Measurements from ENCODE around the gene ABCB8. TPM values are rescaled to one million over a fixed set of nuclear protein-coding genes. Genes with fewer than 3 reads are reported as not detected.

The ABCB8 gene
- total RNA-seq, 2 donors from 2014 or later, result 11.9 to 20.6 TPM

- DNase-seq (ENCODE audit: low spot score), result no peak
- peaks cover 0 to 38% of the 10 kb centered on the region in 2 donors for H3K4me1 ChIP-seq
- H3K9me3 ChIP-seq, result no peaks in the 10 kb centered on the region
- TF ChIP-seq, protein P1, sequence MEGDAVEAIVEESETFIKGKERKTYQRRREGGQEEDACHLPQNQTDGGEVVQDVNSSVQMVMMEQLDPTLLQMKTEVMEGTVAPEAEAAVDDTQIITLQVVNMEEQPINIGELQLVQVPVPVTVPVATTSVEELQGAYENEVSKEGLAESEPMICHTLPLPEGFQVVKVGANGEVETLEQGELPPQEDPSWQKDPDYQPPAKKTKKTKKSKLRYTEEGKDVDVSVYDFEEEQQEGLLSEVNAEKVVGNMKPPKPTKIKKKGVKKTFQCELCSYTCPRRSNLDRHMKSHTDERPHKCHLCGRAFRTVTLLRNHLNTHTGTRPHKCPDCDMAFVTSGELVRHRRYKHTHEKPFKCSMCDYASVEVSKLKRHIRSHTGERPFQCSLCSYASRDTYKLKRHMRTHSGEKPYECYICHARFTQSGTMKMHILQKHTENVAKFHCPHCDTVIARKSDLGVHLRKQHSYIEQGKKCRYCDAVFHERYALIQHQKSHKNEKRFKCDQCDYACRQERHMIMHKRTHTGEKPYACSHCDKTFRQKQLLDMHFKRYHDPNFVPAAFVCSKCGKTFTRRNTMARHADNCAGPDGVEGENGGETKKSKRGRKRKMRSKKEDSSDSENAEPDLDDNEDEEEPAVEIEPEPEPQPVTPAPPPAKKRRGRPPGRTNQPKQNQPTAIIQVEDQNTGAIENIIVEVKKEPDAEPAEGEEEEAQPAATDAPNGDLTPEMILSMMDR (IDR thresholded peaks at IDR 0.05), result no peak
- peaks cover 66% of the 10 kb centered on the region for H3K36me3 ChIP-seq
- no peaks in the 10 kb centered on the region for H3K27me3 ChIP-seq
- no peak overlapping the region for H3K27ac ChIP-seq
- no peak overlapping the region for H3K4me3 ChIP-seq
Measured at GRCh38 chr7:151074817-151075661, 46.8 kb downstream of the ABCB8 start.

DNA sequence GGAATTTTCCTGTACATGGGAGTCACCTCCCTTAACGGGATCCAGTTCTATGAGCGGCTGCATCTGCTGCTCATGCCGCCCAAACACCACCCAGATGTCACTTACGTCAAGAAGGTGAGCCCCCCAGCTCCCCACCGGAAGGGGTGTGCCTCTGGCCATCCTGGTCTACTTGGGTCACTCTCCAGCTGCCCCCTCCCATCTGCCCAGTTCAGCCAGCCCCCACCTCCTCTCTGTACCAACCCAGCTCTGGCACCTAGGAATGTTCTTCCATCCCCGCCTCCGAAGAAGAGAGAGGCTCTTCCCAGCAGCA is 47.4 kb downstream of the ABCB8 start:
- no peaks in the 10 kb centered on the region for H3K27me3 ChIP-seq
- H3K4me3 ChIP-seq, result no peak overlapping the region
- DNase-seq (ENCODE audit: low spot score), result no peak
- H3K4me1 ChIP-seq, result peaks cover 0 to 38% of the 10 kb centered on the region in 2 donors
- no peaks in the 10 kb centered on the region for H3K9me3 ChIP-seq
- no peak overlapping the region for H3K27ac ChIP-seq
- TF ChIP-seq, protein P1 (IDR thresholded peaks at IDR 0.05), result no peak
- H3K36me3 ChIP-seq, result peaks cover 60% of the 10 kb centered on the region

DNA sequence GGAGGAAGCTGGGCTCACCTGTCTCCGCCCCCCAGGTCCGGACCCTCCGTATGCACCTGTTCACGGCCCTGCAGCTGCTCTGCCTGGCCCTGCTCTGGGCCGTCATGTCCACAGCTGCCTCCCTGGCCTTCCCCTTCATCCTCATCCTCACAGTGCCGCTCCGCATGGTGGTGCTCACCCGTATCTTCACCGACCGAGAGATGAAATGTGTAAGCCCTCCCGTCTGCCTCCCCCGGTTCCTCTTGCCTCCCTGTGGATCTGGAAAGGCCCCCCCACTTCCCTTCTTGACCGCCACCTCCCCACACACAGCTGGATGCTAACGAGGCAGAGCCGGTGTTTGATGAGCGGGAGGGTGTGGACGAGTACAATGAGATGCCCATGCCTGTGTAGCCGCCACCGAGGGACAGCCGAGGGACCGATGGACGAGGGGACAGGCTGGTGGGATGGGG is 47.8 kb downstream of the ABCB8 start:
- Histone ChIP-seq H3K27me3 (no peaks in the 10 kb centered on the region), H3K9me3 (no peaks in the 10 kb centered on the region), H3K36me3 (peaks cover 57% of the 10 kb centered on the region), H3K27ac (no peak overlapping the region), H3K4me1 (peaks cover 0 to 40% of the 10 kb centered on the region in 2 donors), H3K4me3 (no peak overlapping the region)
- DNase-seq (ENCODE audit: low spot score), result no peak
- TF ChIP-seq, protein P1 (IDR thresholded peaks at IDR 0.05), result no peak

GRCh38 chr7:151076863-151077704 is 48.8 kb downstream of the ABCB8 start:
- Histone ChIP-seq H3K36me3 (peaks cover 46% of the 10 kb centered on the region), H3K9me3 (no peaks in the 10 kb centered on the region), H3K4me1 (peaks cover 0 to 51% of the 10 kb centered on the region in 2 donors), H3K27me3 (no peaks in the 10 kb centered on the region), H3K4me3 (no peak overlapping the region), H3K27ac (peak overlapping the region; percentile 53 to 96)
- TF ChIP-seq, protein P1 (IDR thresholded peaks at IDR 0.05), result peak in 1 of 2 donors; percentile 25
- no peak for DNase-seq (ENCODE audit: low spot score)

- peak overlapping the region; percentile 53 to 96 for H3K27ac ChIP-seq
- no peak for DNase-seq (ENCODE audit: low spot score)
- TF ChIP-seq, protein P1 (IDR thresholded peaks at IDR 0.05), result no peak
- peaks cover 0 to 58% of the 10 kb centered on the region in 2 donors for H3K4me1 ChIP-seq
- H3K27me3 ChIP-seq, result no peaks in the 10 kb centered on the region
- no peak overlapping the region for H3K4me3 ChIP-seq
- no peaks in the 10 kb centered on the region for H3K9me3 ChIP-seq
- peaks cover 40% of the 10 kb centered on the region for H3K36me3 ChIP-seq
Measured at GRCh38 chr7:151077705-151078232, 49.5 kb downstream of the ABCB8 start.
